Measurements from ENCODE around the gene SPAAR.
"Not testable (repeated sequence)": the region's sequence is repeated elsewhere in the genome, so short reads cannot be mapped to it uniquely, and the experiment has no call there.

SPAAR gene, protein sequence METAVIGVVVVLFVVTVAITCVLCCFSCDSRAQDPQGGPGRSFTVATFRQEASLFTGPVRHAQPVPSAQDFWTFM

DNA sequence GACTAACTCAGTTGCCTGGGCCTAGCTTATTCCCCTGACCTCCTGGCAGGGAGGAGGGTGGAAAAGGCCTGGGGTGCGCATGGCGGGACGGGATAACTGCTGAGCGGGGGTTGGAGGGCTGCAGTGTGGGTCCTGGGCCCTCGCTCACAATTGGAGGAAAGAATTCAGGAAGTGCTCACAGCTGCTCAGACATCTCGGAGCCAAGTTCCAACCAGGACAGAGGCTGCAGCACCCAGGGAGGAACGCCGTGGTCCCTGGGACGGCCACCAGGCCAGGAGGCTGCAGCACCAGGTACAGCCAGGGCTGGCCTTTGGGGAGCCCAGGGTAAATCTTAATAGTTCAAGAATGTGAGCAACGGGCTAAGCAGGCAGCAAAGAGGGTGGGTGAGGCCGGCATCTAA, at the start of gene SPAAR:
SPAAR (plus strand) TSS at position 217 of the 400 bp plus-strand sequence. CDS start 974 bp downstream, outside the sequence.
- no peak for DNase-seq

DNA sequence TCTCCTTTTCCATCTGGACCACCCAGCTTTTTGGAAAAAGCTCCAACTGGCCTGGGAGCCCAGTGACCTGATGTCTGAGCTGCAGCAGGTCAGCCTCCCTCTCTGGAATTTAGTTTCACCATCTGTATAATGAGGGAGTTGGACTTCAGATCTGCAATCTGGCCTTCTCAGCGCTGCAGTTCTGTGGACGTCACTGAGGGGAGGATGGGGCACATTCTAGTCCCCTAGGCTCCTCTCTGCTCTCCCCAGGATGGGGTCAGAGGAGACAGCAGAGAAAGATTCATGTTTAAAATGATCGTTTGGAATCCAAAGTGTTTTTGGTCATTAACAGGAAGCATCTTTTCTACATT, 49.3 kb upstream of the SPAAR start:
- no peak for DNase-seq

DNA sequence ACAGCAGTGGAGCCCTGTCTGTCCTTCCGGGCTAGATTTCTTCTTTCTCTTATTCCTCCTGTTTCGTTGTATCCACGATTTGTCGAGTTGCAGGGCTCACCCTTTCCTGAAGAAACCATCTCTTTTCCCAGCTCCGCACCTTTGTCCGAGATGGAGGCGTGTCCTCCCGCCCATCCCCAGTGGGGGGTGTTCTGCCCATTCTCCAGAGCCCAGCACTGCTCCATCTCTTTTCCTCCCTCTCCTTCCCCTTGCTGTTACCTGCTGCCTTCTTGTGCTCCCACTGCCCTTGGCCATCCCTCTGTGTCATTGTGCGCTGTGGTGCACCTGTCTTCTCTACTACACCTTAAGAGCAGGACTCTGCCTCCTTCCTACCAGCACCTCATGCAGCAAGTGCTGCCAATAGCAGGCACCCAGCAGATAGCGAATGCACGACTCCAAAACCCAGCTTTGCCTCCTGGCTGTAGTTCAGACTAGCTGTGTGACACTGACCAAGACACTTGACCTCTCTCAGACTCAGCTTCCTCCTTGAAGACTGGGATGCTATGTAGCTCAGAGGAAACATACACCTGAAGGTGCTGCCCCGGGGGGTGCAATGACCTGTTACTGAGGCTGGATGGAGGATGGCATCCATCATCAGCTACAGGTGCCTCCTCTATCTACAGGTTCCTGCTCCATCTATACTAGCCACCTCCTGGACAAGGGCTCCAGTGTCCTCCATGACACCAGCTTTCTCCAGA, 48.0 kb upstream of the SPAAR start:
- DNase-seq = no peak

DNA sequence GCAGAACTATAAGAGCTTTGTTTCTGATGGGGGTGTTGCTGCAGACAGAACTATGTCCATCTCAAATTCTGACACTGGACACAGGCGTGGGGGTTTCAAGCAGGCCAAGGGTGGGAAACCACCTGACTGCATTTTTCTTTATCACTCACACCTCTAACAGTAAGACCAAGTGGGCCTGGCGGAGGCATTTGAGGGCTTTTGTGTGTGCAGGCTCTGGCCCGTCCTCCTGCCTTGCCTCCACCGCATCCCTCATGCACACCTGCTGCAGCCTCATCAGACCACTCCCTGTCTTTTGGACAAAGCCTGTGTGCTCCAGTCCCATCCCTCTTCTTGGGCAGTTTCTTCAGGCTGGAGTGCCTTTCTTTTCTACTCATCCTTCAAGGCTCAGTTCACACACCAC, 47.0 kb upstream of the SPAAR start:
- no peak for DNase-seq

DNA sequence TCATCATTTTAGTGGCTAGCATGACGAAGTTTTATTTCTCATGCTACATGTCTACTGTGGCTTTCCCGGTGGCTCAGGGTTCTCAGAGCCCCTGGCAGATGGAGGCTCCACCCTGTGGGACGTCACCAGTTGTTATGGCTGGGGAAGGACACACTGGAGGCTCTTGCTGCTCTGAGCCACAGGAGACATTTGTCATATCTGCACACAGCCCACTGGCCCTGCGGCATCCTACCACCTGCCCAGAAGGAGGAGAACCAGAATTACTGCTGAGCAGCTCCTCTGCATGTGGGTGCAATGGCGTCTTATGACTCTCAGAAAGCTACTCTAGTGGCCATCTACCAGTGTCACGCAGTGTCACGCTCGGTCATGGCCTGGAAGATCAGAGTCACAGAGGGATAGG, 45.7 kb upstream of the SPAAR start:
- no peak for DNase-seq

DNA sequence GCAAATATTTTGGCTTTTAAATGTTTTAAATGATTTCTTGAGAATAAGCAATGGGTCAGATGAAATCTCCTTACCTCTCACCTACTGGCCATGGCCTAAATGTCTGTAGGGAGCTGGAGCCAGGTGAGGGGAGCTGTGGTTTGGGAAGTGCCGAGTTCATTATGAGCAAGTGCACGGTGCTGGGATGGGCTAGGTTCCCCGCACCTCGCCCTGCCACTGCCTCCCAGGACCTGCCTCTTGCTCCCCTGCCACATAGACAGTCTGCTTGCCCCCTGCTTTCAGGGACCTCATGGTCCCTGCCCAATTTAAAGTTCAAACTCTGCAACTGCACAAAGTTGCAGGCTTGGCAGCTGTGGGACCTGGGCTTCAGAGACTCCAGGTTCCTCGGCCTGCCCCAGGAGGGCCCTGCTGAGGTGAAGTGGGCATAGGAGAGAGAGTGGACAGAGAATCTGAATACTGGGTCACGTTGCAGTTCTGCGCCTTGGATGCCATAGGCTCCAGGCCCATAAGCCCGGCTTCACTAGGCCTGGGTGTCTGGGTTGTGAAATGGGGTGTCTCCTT, 44.5 kb upstream of the SPAAR start:
- DNase-seq = no peak

DNA sequence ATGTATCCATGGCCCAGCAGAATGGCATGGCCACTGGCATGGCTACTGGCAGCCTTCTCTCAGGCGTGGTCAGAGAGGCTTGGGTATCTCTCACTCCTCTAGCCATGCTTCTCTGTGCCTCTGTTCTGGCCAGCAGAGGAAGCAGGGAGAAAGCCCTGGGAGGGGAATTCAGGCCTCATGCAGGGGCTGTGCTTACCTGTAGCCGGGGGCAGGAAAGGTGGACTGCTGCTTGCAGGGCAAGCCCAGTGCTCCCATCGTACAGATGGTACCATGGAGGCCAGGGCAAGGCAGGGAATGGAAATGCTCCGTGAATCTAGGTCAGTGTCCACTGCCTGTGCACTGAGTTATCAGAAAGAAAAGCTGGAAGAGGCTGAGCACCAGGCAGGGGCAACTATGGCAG, 41.8 kb upstream of the SPAAR start:
- no peak for DNase-seq

DNA sequence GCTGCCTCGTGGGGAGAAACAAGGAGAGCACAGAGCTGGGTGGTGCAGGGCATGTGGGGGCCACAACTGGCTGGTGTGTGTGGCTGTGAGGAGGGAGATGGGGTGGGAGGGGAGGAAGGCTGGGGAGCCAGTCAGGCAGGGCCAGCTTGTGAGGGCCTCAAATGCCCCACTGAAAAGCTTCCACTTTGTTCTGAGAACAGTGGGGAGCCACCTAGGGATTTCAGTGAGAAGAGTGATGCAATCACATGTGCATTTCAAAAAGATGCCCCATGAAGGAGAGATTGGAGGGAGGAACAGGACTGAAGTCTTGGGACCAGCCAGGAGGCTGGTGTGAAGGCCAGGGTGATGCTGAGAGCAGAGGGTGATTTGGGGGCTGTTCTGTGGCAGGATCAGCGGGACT, 40.4 kb upstream of the SPAAR start:
- no peak for DNase-seq

DNA sequence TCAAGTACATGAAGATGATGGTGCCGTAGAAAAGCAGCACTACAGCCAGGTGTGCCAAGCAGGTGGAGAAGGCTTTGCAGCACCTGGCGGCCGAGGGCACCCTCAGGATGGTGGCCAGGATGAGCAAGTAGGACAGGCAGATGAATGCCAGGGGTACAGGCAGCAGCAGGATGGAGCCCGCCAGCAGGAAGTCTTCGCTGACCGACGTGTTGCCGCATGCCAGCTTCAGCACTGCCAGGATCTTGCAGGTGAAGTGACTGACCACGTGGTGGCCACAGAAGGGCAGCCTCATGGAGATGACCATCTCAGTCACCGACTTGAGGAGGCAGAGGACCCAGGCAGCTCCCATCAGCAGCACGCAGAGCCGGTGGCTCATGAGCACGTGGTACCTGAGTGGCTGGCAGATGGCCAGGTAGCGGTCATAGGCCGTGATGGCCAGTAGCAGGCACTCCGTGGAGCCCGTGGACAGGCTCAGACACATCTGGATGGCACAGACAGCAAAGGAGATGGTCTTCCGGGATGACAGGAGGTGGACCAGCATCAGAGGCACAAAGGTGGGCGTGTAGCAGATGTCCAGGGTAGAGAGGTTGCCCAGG, 39.6 kb upstream of the SPAAR start:
- no peak for DNase-seq

DNA sequence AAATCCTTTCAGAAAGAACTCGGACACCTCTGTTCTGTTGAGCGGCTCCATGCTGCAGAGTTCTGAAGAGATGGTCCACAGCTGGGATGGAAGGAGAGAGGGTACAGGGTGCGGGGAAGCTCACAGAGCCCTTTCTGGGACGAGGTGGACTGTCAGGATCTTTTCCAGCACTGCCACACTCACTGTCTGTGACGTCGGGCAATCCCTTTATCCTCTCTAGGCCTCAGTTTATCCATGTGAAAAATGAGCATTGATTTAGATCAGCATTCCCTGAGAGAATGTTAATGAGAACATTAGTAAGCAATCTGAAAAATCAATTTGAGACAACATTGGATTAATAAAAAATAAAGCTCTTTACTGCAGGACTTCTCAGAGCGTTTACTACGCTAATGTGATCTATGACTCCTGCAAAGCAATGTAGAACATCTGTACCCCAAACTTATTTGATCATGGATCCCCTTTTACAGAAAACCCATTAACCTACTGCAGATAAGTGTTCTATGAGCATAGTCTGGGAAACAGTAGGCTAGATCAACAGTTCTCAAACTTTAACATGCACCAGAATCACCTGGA, 38.9 kb upstream of the SPAAR start, which contains the start of gene OR13J1:
OR13J1 (minus strand) TSS at position 51 of the 573 bp plus-strand sequence; CDS start at position 51, 0 bp downstream.
- no peak for DNase-seq

DNA sequence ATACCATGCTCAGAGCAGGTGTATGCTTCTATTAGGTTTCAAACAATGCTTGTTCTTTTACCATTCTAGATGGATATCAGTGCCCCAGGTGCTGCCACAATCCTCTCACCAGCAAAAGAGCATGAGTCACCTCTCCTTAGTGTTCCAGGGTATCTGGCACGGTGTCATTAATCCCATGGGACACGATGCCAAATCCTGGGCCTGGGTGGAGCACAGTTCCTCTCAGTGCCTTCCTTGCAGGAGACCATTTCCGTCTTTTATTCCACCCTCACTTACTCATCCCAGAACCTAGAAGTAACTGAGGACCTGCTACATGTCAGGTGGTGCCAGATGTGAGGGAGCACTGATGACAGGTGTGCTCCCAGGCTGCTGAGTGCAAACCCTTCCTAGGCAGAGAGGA, 37.7 kb upstream of the SPAAR start:
- no peak for DNase-seq

DNA sequence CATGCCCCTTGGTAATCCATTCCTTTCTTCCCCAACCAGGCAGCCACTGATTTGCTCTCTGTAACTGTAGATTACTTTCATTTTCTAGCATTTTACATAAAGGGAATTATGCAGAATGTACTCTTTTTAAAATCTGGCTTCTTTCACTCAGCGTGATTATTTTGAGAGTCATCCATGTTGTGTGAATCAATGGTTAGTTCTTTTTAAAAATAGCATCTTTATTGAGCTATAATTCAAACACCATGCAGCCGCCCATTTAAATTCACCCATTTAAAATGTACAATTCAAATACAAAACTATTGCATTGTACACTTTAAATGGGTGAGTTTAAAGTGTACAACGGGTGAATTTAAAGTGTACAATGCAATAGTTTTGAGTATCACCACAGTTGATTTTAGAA, 36.8 kb upstream of the SPAAR start:
- DNase-seq = no peak

DNA sequence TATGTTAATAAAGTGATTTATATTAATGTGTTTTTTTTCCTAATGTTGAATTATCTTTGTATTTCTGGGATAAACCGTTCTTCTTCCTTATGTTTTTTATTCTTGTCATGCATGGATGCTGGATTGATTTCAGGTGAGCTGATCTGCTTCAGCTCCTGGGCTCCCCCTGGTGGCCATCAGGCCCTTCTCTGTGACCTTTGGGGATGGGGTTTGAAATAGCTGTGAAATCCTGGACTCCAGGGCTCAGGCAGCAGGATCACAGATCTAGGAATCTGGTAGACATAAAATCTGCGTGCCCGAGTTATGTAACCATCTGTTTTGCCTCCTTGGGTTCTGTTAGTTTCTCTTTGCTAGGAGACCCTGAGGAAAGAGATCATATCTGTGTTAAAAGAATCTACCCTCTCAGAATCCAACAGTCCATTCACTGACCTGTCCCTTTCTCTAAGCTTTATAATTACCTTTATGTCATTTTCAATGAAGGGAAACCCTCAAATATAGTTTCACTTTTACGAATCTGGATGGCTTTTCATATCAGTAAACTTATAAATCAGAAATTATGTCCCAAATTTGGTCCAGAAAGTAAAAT, 26.9 kb upstream of the SPAAR start:
- peak; percentile 80 to 84 for DNase-seq

DNA sequence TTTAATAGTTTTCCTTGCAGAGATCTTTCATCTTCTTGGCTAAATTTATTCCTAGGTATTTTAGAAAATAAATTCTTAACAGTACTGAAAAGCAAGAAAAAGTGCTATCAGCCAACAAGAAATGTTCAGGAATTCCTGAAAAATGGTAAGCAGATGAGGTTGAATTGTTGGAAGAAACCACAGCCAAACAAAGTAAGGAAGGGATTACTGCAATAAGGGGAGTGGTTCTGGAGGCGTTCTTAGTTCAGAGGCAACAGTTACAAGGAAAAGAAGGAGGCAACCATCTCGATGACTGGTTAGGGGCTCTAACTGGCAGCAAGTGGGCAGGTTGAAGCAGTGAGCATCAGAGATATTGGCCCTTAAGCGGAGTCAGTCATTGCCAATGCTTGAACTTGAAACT, 26.3 kb upstream of the SPAAR start:
- no peak for DNase-seq

DNA sequence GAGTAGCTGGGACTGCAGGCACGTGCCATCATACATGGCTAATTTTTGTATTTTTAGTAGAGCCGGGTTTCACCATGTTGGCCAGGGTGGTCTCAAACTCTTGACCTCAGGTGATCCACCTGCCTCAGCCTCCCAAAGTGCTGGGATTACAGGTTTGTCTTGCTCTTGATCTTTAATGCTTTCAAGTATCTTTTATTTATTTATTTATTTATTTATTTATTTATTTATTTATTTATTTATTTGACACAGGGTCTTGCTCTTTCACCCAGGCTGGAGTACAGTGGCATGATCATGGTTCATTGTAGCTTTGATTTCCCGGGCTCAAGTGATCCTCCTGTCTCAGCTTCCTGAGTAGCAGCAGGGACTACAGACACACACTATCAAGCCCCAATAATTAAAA, 24.4 kb upstream of the SPAAR start:
- not testable (repeated sequence) for DNase-seq

DNA sequence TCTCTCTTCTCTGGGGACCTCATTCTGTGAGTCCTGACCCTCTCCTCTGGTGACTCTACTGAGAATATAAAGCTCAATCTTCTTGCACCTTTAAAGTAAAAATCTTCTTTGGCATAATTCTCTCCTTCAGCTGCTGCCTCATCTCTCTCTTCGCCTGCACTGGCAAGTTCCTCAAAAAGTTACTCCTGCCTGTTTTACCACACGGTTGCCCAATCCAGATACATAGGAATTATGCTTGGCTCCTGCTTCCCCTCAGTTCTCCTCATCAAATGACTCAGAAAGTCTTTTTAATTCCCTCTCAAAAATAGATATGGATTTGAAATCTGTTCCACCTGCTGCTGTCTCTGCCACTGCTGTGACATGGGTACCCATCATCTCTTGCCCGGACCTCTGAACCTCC, 17.6 kb upstream of the SPAAR start:
- DNase-seq = no peak

DNA sequence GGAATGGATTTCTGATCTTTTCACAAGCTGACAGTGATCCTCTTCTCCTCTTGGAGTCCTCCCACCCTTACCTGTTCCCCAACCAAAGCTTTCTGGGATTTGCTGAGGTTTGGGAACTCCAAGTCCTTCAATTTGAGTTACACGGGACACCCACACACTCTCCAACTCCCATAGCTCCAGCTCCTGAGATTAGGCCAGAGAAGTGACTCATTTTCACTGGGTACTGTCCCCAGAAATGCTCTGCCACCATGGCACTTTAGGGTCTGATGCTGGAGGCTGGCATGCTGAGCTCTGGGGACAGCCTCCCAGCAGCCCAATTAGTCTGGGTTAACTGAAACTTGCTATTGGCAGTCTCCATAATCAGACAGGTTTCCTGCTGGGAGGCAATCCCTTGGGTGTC, 17.2 kb upstream of the SPAAR start:
- DNase-seq = no peak

DNA sequence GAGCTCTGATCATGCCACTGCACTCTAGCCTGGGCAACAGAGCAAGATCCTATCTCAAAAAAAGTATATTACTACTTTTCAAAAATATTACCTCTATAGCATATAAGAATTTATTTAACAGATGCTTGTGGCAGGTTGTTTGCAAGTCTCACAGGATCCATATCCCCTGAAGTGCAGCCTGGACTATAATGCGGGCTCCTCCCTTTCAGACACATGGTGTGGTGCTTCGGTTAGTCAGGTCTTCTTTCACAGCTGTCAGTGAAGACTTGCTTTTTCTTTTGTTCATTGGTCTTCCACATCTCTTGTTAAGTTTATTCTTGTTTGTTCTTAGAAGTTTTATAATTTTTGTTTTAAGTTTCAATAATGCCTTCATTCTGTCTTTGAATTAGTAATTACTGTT, 12.7 kb upstream of the SPAAR start:
- DNase-seq = no peak

DNA sequence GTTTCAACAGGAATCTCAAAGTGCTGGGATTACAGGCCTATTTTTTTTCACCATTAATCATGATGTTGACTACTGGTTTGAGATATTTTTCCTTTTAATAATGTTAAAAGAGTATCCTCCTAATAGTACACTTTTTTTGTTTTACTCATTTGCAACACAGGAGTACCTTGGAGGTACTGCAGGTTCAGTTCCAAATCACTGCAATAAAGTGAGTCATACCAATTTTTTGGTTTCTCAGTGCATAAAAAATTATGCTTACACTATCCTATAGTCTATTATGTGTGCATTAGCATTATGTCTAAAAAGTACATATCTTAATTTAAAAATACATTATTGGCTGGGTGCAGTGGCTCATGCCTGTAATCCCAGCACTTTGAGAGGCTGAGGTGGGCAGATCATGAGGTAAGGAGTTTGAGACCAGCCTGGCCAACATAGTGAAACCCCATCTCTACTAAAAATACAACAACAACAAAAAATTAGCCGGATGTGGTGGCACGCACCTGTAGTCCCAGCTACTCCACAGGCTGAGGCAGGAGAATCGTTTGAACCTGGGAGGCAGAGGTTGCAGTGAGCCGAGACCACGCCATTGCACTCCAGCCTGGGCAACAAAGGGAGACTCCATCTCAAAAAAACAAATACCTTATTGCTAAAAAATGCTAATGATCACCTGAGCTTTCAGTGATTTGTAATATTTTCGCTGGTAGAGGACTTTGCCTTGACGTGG, 11.8 kb upstream of the SPAAR start:
- DNase-seq = not testable (repeated sequence)

DNA sequence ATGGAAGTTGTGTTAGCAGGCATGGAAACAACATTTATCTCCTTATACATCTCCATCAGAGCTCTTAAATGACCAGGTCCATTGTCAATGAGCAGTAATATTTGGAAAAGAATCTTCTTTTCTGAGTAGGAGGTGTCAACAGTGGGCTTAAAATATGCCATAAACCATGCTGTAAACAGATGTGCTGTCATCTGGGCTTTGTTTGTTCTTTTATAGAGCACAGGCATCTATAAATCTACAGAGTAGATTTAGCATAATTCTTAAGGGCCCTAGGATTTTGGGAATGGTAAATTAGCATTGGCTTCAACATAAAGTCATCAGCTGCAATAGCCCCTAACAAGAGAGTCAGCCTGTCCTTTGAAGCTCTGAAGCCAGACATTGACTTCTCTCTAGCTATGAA, 11.0 kb upstream of the SPAAR start:
- DNase-seq = no peak

DNA sequence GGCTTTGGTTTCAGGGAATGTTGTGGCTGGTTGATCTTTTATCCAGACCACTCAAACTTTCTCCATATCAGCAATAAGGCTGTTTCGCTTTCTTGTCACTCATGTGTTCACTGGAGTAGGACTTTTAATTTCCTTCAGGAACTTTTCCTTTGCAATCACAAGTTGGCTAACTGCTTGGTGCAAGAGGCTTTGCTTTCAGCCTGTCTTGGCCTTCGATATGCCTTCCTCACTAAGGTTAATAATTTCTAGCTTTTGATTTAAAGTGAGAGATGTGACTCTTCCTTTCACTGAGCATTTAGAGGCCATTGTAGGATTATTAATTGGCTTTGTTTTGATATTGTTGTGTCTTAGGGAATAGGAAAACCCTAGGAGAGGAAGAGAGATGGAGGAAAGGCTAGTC, 10.3 kb upstream of the SPAAR start:
- DNase-seq = no peak

DNA sequence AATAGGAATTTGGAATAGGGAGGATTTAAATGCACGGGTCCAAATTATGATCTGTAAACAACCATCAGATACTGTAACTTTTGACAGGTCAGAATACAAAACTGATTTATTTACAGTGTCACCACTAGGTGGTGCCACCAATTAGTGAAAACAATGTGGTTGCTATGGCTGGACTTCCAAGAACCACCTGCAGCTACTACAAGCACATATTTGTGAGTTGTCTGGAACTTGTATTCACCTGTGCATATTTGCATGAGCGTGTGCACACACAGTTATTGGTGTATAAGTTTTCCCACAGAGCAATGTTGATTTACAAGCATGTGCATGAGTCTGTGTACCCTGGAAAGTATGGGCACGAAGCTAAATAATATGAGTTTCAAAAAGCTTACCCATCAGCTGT, 6.2 kb upstream of the SPAAR start:
- DNase-seq = peak; percentile 35 to 47

DNA sequence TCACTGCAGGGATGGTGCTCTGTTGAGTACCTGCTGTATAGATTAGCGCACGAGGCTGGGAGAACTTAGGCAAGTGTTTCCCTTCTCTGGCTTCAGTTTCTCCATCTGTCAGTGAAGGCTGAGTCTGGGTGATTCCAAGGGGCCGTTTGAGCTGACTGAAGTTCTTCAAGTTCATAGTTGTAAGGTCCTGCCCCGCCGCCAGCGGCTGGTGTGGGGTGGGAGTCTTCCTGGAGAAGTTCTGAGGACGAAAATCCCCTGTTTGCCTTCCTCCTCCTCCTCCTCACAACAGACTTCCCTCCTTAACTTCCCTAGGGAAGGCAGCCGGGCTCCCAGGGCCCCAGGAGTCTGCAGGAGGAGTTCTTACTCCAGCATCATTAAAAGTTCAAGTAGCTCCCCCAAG, 5.0 kb upstream of the SPAAR start:
- DNase-seq = no peak

Data from activated CD4-positive, alpha-beta T cell treated with anti-CD3 and anti-CD28 coated beads for 4 hours (primary cell).